OCI-LY7 (cell line): Measurements from ENCODE around the gene DNAJC21. TPM values are rescaled to one million over a fixed set of nuclear protein-coding genes. Genes with fewer than 3 reads are reported as not detected.

Experiments
- BruUV-seq: library from RNA; stranded (reverse); fragments of 400-500 nt; replicated peaks from 2 replicates; lab custom pipeline; 2021; lab: Mats Ljungman, UMichigan
- CTCF ChIA-PET: fragments of 300-600 bp; sonication (Branson Sonifier 250); formaldehyde crosslinking; loops from one replicate; lab custom pipeline; 2022; ENCODE audit warnings: antibody characterized with exemption; ENCODE audit not compliant: unreplicated experiment; lab: Charles Lee
- POLR2A ChIA-PET: fragments of 300-600 bp; sonication (Branson Sonifier 250); formaldehyde crosslinking; loops from one replicate; lab custom pipeline; 2022; ENCODE audit warnings: antibody characterized with exemption; lab: Charles Lee
- DNase-seq: peaks from one replicate; pipeline ENCODE4 v3.0.0-alpha.2; 2015; ENCODE audit warnings: low spot score
- H2AFZ ChIP-seq: fragments of 200-600 bp; sonication (generic), shearing (Covaris generic); 2 replicates; pipeline ENCODE4 v1.6.1; 2014; ENCODE audit warnings: mild to moderate bottlenecking, antibody characterized with exemption, low read length, moderate library complexity
- H3K27ac ChIP-seq: fragments of 200-600 bp; sonication (generic); 2 replicates; pipeline ENCODE4 v1.5.1; 2014; ENCODE audit warnings: mixed run types, low read depth, mild to moderate bottlenecking, moderate library complexity, low read length, inconsistent platforms; ENCODE audit not compliant: poor library complexity, severe bottlenecking
- H3K36me3 ChIP-seq: fragments of 200-600 bp; sonication (generic); 2 replicates; pipeline ENCODE4 v1.6.1; 2014; ENCODE audit warnings: mild to moderate bottlenecking, antibody characterized with exemption, low read length, moderate library complexity, mixed read lengths; ENCODE audit not compliant: insufficient read depth
- H3K4me1 ChIP-seq: fragments of 200-600 bp; sonication (generic); 2 replicates; pipeline ENCODE4 v1.5.1; 2014; ENCODE audit warnings: mild to moderate bottlenecking, low read length; ENCODE audit not compliant: insufficient read depth, poor library complexity, severe bottlenecking
- H3K4me2 ChIP-seq: fragments of 200-600 bp; sonication (generic); 2 replicates; pipeline ENCODE4 v1.6.1; 2014; ENCODE audit warnings: mild to moderate bottlenecking, low read length
- H3K4me3 ChIP-seq: fragments of 200-600 bp; sonication (generic); 2 replicates; pipeline ENCODE4 v1.5.1; 2014; ENCODE audit warnings: mild to moderate bottlenecking, low read depth, low read length; ENCODE audit not compliant: poor library complexity, severe bottlenecking
- H3K79me2 ChIP-seq: fragments of 200-600 bp; sonication (generic); 2 replicates; pipeline ENCODE4 v1.6.1; 2016; ENCODE audit warnings: low read depth, mild to moderate bottlenecking, low read length, moderate library complexity, mixed read lengths; ENCODE audit not compliant: insufficient read depth
- H3K9me2 ChIP-seq: fragments of 200-600 bp; sonication (generic); 2 replicates; pipeline ENCODE4 v1.6.1; 2016; ENCODE audit warnings: mild to moderate bottlenecking, low read length, mixed read lengths; ENCODE audit not compliant: insufficient read depth
- H3K9me3 ChIP-seq: fragments of 200-600 bp; sonication (generic); 2 replicates; pipeline ENCODE4 v1.6.1; 2014; ENCODE audit warnings: mild to moderate bottlenecking, mixed run types, low read length, mixed read lengths
- H4K20me1 ChIP-seq: fragments of 200-600 bp; sonication (generic); 2 replicates; pipeline ENCODE4 v1.6.1; 2014; ENCODE audit warnings: mild to moderate bottlenecking, antibody characterized with exemption, low read length, moderate library complexity, mixed read lengths; ENCODE audit not compliant: insufficient read depth
- CTCF ChIP-seq: fragments of 200-600 bp; sonication (generic); conservative IDR thresholded peaks from 2 replicates; pipeline ENCODE4 v1.5.1; 2014; ENCODE audit warnings: mild to moderate bottlenecking, antibody characterized with exemption, low read length, moderate library complexity, mixed read lengths
- EZH2phosphoT487 ChIP-seq: fragments of 200-600 bp; sonication (generic); IDR thresholded peaks from 2 replicates; pipeline ENCODE4 v1.6.1; 2018; ENCODE audit warnings: low read depth, borderline replicate concordance, mild to moderate bottlenecking, mixed run types, antibody characterized with exemption, low read length, moderate library complexity, mixed read lengths
- intact Hi-C: fragments of 100-400 bp; cut with micrococcal nuclease; formaldehyde crosslinking; loops from one replicate; pipeline ENCODE4 v1.10.0; 2022; ENCODE audit not compliant: unreplicated experiment
- total RNA-seq, 2 experiments: library from RNA; depleted of rRNA in 1 of 2; stranded (reverse); fragments of >200 nt in 1 of 2; shearing (Covaris generic) in 1 of 2; gene quantifications; 2 replicates each; pipeline ENCODE4 v1.2.3, GENCODE V29; 2014 to 2022

The DNAJC21 gene
- total RNA-seq, 2 experiments from 2014 or later = 29.4 to 67.6 TPM

- no peaks in the 10 kb centered on the region for H3K9me3 ChIP-seq
- no peak overlapping the region for H3K27ac ChIP-seq
- no peaks in the 10 kb centered on the region for H3K9me2 ChIP-seq
- BruUV-seq = no TSS peak
- no peaks in the 10 kb centered on the region for H3K4me1 ChIP-seq
- H3K4me3 ChIP-seq = no peak overlapping the region
- no peak for DNase-seq
- no peak overlapping the region for H3K4me2 ChIP-seq
- H4K20me1 ChIP-seq = no peaks in the 10 kb centered on the region
- intact Hi-C loops = no loop called here
- H3K79me2 ChIP-seq = no peaks in the 10 kb centered on the region
- H3K36me3 ChIP-seq = no peaks in the 10 kb centered on the region
- ChIA-PET POLR2A (interaction anchor here (2.5 kb wide), 1 partner anchor 11 kb away, joined by 11 read pairs; no protein-coding TSS in a partner anchor), CTCF (no interaction called here)
- no peak overlapping the region for H2AFZ ChIP-seq
- TF ChIP-seq EZH2phosphoT487 (no peak), CTCF (no peak)
Observed at GRCh38 chr5:34892414-34892813, 36.9 kb upstream of the DNAJC21 start.

- Histone ChIP-seq H2AFZ (no peak overlapping the region), H3K27ac (no peak overlapping the region), H3K4me3 (no peak overlapping the region), H3K4me1 (no peaks in the 10 kb centered on the region), H3K36me3 (no peaks in the 10 kb centered on the region), H3K4me2 (no peak overlapping the region), H3K9me2 (no peaks in the 10 kb centered on the region), H3K9me3 (no peaks in the 10 kb centered on the region), H3K79me2 (no peaks in the 10 kb centered on the region), H4K20me1 (no peaks in the 10 kb centered on the region)
- DNase-seq = no peak
- ChIA-PET CTCF (no interaction called here), POLR2A (interaction anchor here (0.7 to 2.5 kb wide), 3 partner anchors 9 to 99 kb away, joined by 3 to 11 read pairs (median 3); no protein-coding TSS in a partner anchor)
- BruUV-seq = no TSS peak
- intact Hi-C loops = loop anchor here (5.0 kb wide), 1 partner anchor 422 kb away; no protein-coding TSS in a partner anchor
- no peak for TF ChIP-seq CTCF
- no peak for TF ChIP-seq EZH2phosphoT487
Observed at GRCh38 chr5:34894716-34895115, 34.6 kb upstream of the DNAJC21 start.

GRCh38 chr5:34895641-34896419, 33.5 kb upstream of the DNAJC21 start:
- no peak overlapping the region for H3K4me2 ChIP-seq
- TF ChIP-seq CTCF (no peak), EZH2phosphoT487 (no peak)
- H3K9me3 ChIP-seq = no peaks in the 10 kb centered on the region
- H3K4me3 ChIP-seq = no peak overlapping the region
- H3K27ac ChIP-seq = no peak overlapping the region
- no peaks in the 10 kb centered on the region for H3K9me2 ChIP-seq
- no peaks in the 10 kb centered on the region for H4K20me1 ChIP-seq
- no peaks in the 10 kb centered on the region for H3K36me3 ChIP-seq
- POLR2A ChIA-PET = interaction anchor here (1.0 kb wide), 1 partner anchor 12 kb away, joined by 3 read pairs; no protein-coding TSS in a partner anchor
- no peak for DNase-seq
- H3K79me2 ChIP-seq = no peaks in the 10 kb centered on the region
- CTCF ChIA-PET = no interaction called here
- intact Hi-C loops = loop anchor here (5.0 kb wide), 1 partner anchor 424 kb away; no protein-coding TSS in a partner anchor
- H3K4me1 ChIP-seq = no peaks in the 10 kb centered on the region
- H2AFZ ChIP-seq = no peak overlapping the region
- BruUV-seq = no TSS peak
